Measurements from ENCODE around the gene HEYL.

DNA sequence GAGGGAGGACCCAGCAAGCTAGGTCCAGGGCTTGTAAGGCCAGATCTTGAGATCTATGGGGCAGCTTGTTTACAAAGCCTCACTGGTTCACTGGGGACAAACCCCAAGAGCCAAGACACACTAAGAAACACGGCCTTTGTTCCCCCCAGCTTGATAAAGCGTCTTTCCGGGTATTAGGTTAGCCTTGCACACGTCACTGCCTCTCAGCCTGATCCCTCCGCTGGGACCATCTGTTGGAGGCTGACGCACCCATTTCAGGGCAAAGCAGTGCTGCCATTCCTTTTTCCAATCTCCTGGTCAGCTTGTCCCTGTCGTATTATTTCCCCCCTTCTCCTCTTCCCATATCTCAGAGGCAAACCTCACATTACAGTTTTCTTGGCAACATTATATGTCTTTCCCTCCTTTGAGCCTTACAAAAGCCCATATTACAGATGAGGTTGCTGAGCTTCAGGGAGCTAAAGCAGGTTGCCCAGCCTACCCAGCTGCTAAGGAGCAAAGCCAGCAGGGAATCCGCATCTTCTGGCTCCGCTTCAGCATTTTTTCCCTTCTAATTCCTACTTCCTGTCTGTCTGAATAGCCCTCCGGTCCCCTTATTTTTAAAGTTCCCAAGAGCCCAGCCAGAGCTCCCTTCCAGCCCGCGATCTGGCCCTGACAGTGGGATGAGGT is 4.1 kb downstream of the HEYL start:
- TF ChIP-seq POLR2A (IDR thresholded peaks at IDR 0.05; ENCODE audit: low read length) (no peak), GATA1 (IDR thresholded peaks at IDR 0.05; ENCODE audit: low read depth, low read length) (no peak)

Data from erythroblast (primary cell).